SKM-1 treated with dmso at 0.1 percent for 144 hours (cell line): ENCODE measurements around the gene C10orf90.

Source experiments
- DNase-seq: peaks from one replicate; lab custom pipeline; 2025; ENCODE audit not compliant: unreplicated experiment; lab: John Stamatoyannopoulos, UW

C10orf90 gene

GRCh38 chr10:126432507-126432906 lies 238.0 kb downstream of the C10orf90 start:
- DNase-seq: no peak

GRCh38 chr10:126431816-126432215 lies 238.7 kb downstream of the C10orf90 start:
- no peak for DNase-seq

- DNase-seq: no peak
These were observed 240.0 kb downstream of the C10orf90 start for GRCh38 chr10:126430512-126430911.

- DNase-seq: no peak
These were observed 241.2 kb downstream of the C10orf90 start for GRCh38 chr10:126429275-126429674.

GRCh38 chr10:126425489-126426065 lies 244.9 kb downstream of the C10orf90 start:
- DNase-seq: no peak

- DNase-seq: no peak
These were observed 245.5 kb downstream of the C10orf90 start for GRCh38 chr10:126425032-126425431.

GRCh38 chr10:126423732-126424491 lies 246.6 kb downstream of the C10orf90 start:
- DNase-seq: no peak

- no peak for DNase-seq
These were observed 247.9 kb downstream of the C10orf90 start for GRCh38 chr10:126422567-126422966.

GRCh38 chr10:126421756-126422256 lies 248.7 kb downstream of the C10orf90 start:
- DNase-seq: no peak

GRCh38 chr10:126420567-126421300 lies 249.8 kb downstream of the C10orf90 start:
- no peak for DNase-seq

- DNase-seq: no peak
These were observed 253.2 kb downstream of the C10orf90 start for GRCh38 chr10:126417220-126417825.

- no peak for DNase-seq
These were observed 260.7 kb downstream of the C10orf90 start for GRCh38 chr10:126409821-126410220.

- DNase-seq: no peak
These were observed 261.4 kb downstream of the C10orf90 start for GRCh38 chr10:126408953-126409641.

GRCh38 chr10:126407831-126408230 lies 262.7 kb downstream of the C10orf90 start:
- DNase-seq: no peak

- DNase-seq: no peak
These were observed 265.2 kb downstream of the C10orf90 start for GRCh38 chr10:126405239-126405775.

GRCh38 chr10:126402721-126403695 lies 267.5 kb downstream of the C10orf90 start:
- no peak for DNase-seq

GRCh38 chr10:126400641-126401040 lies 269.9 kb downstream of the C10orf90 start:
- DNase-seq: no peak

GRCh38 chr10:126398924-126399323 lies 271.6 kb downstream of the C10orf90 start:
- no peak for DNase-seq

- DNase-seq: no peak
These were observed 272.1 kb downstream of the C10orf90 start for GRCh38 chr10:126398383-126398743.
